ENCODE results near the gene CYP20A1.
"Not testable (repeated sequence)": the region's sequence is repeated elsewhere in the genome, so short reads cannot be mapped to it uniquely, and the experiment has no call there.

Gene CYP20A1

DNA sequence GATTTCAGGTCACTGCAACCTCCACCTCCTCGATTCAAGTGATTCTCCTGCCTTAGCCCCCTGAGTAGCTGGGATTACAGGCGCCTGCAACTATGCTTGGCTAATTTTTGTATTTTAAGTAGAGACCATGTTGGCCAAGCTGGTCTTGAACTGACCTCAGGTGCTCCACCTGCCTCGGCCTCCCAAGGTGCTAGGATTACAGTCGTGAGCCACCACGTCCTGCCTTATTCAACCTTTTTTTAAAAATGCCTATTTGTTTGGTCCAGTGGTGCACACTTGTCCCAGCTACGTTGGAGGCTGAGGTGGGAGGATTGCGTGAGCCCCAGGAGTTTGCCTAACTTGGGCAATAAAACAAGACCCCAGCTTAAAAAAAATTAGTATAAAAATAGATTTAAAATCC, 43.3 kb downstream of the CYP20A1 start (continued):
- TF ChIP-seq, protein P1, sequence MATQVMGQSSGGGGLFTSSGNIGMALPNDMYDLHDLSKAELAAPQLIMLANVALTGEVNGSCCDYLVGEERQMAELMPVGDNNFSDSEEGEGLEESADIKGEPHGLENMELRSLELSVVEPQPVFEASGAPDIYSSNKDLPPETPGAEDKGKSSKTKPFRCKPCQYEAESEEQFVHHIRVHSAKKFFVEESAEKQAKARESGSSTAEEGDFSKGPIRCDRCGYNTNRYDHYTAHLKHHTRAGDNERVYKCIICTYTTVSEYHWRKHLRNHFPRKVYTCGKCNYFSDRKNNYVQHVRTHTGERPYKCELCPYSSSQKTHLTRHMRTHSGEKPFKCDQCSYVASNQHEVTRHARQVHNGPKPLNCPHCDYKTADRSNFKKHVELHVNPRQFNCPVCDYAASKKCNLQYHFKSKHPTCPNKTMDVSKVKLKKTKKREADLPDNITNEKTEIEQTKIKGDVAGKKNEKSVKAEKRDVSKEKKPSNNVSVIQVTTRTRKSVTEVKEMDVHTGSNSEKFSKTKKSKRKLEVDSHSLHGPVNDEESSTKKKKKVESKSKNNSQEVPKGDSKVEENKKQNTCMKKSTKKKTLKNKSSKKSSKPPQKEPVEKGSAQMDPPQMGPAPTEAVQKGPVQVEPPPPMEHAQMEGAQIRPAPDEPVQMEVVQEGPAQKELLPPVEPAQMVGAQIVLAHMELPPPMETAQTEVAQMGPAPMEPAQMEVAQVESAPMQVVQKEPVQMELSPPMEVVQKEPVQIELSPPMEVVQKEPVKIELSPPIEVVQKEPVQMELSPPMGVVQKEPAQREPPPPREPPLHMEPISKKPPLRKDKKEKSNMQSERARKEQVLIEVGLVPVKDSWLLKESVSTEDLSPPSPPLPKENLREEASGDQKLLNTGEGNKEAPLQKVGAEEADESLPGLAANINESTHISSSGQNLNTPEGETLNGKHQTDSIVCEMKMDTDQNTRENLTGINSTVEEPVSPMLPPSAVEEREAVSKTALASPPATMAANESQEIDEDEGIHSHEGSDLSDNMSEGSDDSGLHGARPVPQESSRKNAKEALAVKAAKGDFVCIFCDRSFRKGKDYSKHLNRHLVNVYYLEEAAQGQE (tag by site-specific recombination; IDR thresholded peaks at IDR 0.05): no peak
- TF ChIP-seq ZEB2 (tag by site-specific recombination; IDR thresholded peaks at IDR 0.05): no peak
- TF ChIP-seq ZFP3 (tag by site-specific recombination; IDR thresholded peaks at IDR 0.05; ENCODE audit: low read depth): no peak
- no peak for TF ChIP-seq ZNF521 (tag by site-specific recombination; IDR thresholded peaks at IDR 0.05)
- no peak for TF ChIP-seq ZNF23 (tag by site-specific recombination; IDR thresholded peaks at IDR 0.05; ENCODE audit: borderline replicate concordance)
- no peak for TF ChIP-seq SP2 (tag by site-specific recombination; IDR thresholded peaks at IDR 0.05)
- no peak for TF ChIP-seq ZNF354C (tag by site-specific recombination; IDR thresholded peaks at IDR 0.05; ENCODE audit: borderline replicate concordance, low read depth)
- no peak for TF ChIP-seq ZNF266 (tag by site-specific recombination; IDR thresholded peaks at IDR 0.05; ENCODE audit: low read depth)

DNA sequence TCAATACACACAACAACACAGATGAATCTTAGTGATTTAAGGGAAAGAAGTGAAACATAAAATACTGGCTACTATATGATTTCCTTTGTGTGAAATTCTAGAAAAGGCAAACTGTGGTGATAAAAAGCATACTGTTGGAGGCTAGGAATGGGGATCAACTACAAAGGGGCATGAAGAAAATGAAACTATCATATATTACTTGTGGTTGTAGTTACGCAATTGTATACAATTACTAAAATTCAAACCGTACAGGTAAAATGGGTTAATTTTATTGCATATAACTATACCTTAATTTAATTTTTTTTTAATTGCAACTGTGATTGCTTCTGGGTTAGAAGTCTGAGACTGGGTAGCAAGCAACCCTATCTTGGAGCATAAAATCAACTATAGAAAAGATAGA, 47.7 kb downstream of the CYP20A1 start:
- Histone ChIP-seq H3K27ac (ENCODE audit: extremely low read depth, low read depth, low read length) (no peak overlapping the region), H3K4me3 (ENCODE audit: low read depth, low read length) (no peak overlapping the region), H3K4me1 (ENCODE audit: control insufficient read depth, insufficient read depth, low read length) (no peaks in the 10 kb centered on the region), H3K9me3 (ENCODE audit: control insufficient read depth, insufficient read depth, low read depth, low read length) (no peaks in the 10 kb centered on the region), H3K36me3 (ENCODE audit: control insufficient read depth in 2 of 2, insufficient read depth in 1 of 2, low read length in 2 of 2) (peaks cover 25 to 40% of the 10 kb centered on the region in 2 experiments)
- ChIA-PET POLR2A (interaction anchor here (0.6 kb wide), 1 partner anchor 158 kb away, joined by 4 read pairs; no protein-coding TSS in a partner anchor), CTCF (no interaction called here)
- TF ChIP-seq ZNF175 (tag by site-specific recombination; IDR thresholded peaks at IDR 0.05) (no peak), ZNF266 (tag by site-specific recombination; IDR thresholded peaks at IDR 0.05; ENCODE audit: low read depth) (no peak)

DNA sequence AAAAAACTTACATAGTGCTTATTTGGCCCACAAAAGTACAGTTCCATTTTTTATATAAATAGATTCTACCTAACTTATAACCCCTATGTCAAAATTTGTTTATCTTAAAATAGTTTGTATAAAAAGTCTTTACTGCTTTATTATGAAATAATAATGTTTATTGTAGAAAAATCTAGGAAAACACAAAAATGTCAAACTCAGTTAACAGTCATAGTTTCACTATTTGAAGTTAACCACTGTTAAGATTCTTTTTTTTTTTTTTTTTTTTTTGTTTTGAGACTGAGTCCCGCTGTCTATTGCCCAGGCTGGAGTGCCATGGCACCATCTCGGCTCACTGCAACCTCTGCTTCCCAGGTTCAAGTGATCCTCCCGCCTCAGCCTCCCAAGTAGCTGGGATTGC, 62.8 kb downstream of the CYP20A1 start:
- Histone ChIP-seq H3K4me3 (ENCODE audit: low read depth, low read length) (no peak overlapping the region), H3K27ac (ENCODE audit: extremely low read depth, low read depth, low read length) (no peak overlapping the region), H3K9me3 (ENCODE audit: control insufficient read depth, insufficient read depth, low read depth, low read length) (no peaks in the 10 kb centered on the region), H3K36me3 (ENCODE audit: control insufficient read depth in 2 of 2, insufficient read depth in 1 of 2, low read length in 2 of 2) (peaks cover under 1 to 8% of the 10 kb centered on the region in 2 experiments; a peak in 2 of 3 replicates), H3K4me1 (ENCODE audit: control insufficient read depth, insufficient read depth, low read length) (no peaks in the 10 kb centered on the region)
- ChIA-PET CTCF (interaction anchor here (0.9 kb wide), 1 partner anchor 26 kb away, joined by 3 read pairs; no protein-coding TSS in a partner anchor), POLR2A (no interaction called here)
- no peak for TF ChIP-seq ZFP41 (tag by site-specific recombination; IDR thresholded peaks at IDR 0.05; ENCODE audit: borderline replicate concordance)
- TF ChIP-seq MZF1 (tag by site-specific recombination; IDR thresholded peaks at IDR 0.05; ENCODE audit: borderline replicate concordance): no peak
- no peak for TF ChIP-seq ZNF416 (tag by site-specific recombination; IDR thresholded peaks at IDR 0.05)
- TF ChIP-seq ZNF664 (tag by site-specific recombination; IDR thresholded peaks at IDR 0.05): no peak
- TF ChIP-seq, protein P2, sequence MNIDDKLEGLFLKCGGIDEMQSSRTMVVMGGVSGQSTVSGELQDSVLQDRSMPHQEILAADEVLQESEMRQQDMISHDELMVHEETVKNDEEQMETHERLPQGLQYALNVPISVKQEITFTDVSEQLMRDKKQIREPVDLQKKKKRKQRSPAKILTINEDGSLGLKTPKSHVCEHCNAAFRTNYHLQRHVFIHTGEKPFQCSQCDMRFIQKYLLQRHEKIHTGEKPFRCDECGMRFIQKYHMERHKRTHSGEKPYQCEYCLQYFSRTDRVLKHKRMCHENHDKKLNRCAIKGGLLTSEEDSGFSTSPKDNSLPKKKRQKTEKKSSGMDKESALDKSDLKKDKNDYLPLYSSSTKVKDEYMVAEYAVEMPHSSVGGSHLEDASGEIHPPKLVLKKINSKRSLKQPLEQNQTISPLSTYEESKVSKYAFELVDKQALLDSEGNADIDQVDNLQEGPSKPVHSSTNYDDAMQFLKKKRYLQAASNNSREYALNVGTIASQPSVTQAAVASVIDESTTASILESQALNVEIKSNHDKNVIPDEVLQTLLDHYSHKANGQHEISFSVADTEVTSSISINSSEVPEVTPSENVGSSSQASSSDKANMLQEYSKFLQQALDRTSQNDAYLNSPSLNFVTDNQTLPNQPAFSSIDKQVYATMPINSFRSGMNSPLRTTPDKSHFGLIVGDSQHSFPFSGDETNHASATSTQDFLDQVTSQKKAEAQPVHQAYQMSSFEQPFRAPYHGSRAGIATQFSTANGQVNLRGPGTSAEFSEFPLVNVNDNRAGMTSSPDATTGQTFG (tag by site-specific recombination; IDR thresholded peaks at IDR 0.05; ENCODE audit: borderline replicate concordance): no peak
- no peak for TF ChIP-seq ZBTB7A (tag by site-specific recombination; IDR thresholded peaks at IDR 0.05; ENCODE audit: low read depth)
- TF ChIP-seq, protein P3, sequence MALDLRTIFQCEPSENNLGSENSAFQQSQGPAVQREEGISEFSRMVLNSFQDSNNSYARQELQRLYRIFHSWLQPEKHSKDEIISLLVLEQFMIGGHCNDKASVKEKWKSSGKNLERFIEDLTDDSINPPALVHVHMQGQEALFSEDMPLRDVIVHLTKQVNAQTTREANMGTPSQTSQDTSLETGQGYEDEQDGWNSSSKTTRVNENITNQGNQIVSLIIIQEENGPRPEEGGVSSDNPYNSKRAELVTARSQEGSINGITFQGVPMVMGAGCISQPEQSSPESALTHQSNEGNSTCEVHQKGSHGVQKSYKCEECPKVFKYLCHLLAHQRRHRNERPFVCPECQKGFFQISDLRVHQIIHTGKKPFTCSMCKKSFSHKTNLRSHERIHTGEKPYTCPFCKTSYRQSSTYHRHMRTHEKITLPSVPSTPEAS (tag by site-specific recombination; IDR thresholded peaks at IDR 0.05): no peak
- no peak for TF ChIP-seq ZBTB48 (tag by site-specific recombination; IDR thresholded peaks at IDR 0.05)

DNA sequence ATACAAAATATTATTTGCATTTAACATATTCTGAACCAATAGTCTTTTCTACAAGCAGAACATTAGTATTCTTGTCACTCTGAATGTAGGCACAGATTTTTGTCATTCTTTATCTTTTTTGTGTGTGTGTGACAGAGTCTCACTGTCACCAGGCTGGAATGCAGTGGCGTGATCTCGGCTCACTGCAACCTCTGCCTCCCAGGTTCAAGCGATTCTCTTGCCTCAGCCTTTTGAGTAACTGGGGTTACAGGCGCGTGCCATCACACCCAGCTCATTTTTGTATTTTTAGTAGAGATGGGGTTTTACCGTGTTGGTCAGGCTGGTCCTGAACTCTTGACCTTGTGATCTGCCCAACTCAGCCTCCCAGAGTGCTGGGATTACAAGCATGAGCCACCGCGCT, 63.8 kb downstream of the CYP20A1 start:
- H3K4me1 ChIP-seq (ENCODE audit: control insufficient read depth, insufficient read depth, low read length); CTCF ChIA-PET; H3K27ac ChIP-seq (ENCODE audit: extremely low read depth, low read depth, low read length); H3K4me3 ChIP-seq (ENCODE audit: low read depth, low read length); H3K36me3 ChIP-seq (ENCODE audit: control insufficient read depth in 2 of 2, insufficient read depth in 1 of 2, low read length in 2 of 2); H3K9me3 ChIP-seq (ENCODE audit: control insufficient read depth, insufficient read depth, low read depth, low read length); POLR2A ChIA-PET: not testable (repeated sequence)

All from HEK293 (cell line).